Kidney epithelial cell (primary cell): ENCODE data around the gene NDN. TPM values are rescaled to one million over a fixed set of nuclear protein-coding genes. Genes with fewer than 3 reads are reported as not detected.
A peak's percentile ranks its signal among the peaks of the same experiment; 100 is the strongest.

Experiments
- DNase-seq: peaks from one replicate; pipeline ENCODE4 v3.0.0-alpha.2; 2010; ENCODE audit warnings: low read depth
- H3K27me3 ChIP-seq: 2 replicates; pipeline ENCODE4 v1.6.0; 2011; ENCODE audit warnings: low read length; ENCODE audit not compliant: control insufficient read depth, insufficient read depth
- H3K36me3 ChIP-seq: 2 replicates; pipeline ENCODE4 v1.5.1; 2011; ENCODE audit warnings: low read length; ENCODE audit not compliant: control insufficient read depth, insufficient read depth
- H3K4me3 ChIP-seq: 2 replicates; pipeline ENCODE4 v1.5.1; 2011; ENCODE audit warnings: low read depth, mild to moderate bottlenecking, control low read depth, low read length
- total RNA-seq: library from RNA; depleted of rRNA; stranded (reverse); fragments of >200 nt; gene quantifications from 2 replicates; pipeline ENCODE4 v1.2.3, GENCODE V29; 2015
- TF ChIP-seq, protein P1 (sequence below): IDR thresholded peaks from 2 replicates; pipeline ENCODE4 v1.5.1; 2011; ENCODE audit warnings: mild to moderate bottlenecking, moderate library complexity, low read length, control low read depth, inconsistent platforms; ENCODE audit not compliant: insufficient read depth, poor library complexity, severe bottlenecking

The NDN gene
- total RNA-seq, 1 donor from 2014 or later: 75.0 TPM

DNA sequence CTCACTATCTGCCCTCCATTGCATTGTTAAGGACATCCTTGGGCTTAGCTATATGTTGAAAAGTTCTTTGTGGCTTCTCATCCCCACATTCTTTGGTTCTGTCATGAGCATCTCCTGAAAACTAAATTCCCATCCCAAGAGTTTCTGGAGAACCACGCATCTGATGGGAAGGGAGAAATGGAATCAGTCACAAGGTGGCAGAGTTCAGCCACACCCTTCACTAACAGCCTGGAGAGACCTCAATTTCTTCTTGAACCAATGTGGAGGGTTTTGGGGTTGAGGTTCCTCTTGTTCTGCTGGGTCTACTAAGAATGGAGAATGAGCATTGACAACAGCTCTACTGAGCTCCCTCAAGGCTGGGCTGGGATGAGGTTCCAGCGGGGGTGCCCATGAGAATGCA lies 23.9 kb downstream of the NDN start:
- H3K27me3 ChIP-seq: no peaks in the 10 kb centered on the region
- H3K36me3 ChIP-seq: no peaks in the 10 kb centered on the region
- no peak overlapping the region for H3K4me3 ChIP-seq
- no peak for DNase-seq
- TF ChIP-seq, protein P1, sequence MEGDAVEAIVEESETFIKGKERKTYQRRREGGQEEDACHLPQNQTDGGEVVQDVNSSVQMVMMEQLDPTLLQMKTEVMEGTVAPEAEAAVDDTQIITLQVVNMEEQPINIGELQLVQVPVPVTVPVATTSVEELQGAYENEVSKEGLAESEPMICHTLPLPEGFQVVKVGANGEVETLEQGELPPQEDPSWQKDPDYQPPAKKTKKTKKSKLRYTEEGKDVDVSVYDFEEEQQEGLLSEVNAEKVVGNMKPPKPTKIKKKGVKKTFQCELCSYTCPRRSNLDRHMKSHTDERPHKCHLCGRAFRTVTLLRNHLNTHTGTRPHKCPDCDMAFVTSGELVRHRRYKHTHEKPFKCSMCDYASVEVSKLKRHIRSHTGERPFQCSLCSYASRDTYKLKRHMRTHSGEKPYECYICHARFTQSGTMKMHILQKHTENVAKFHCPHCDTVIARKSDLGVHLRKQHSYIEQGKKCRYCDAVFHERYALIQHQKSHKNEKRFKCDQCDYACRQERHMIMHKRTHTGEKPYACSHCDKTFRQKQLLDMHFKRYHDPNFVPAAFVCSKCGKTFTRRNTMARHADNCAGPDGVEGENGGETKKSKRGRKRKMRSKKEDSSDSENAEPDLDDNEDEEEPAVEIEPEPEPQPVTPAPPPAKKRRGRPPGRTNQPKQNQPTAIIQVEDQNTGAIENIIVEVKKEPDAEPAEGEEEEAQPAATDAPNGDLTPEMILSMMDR: no peak

DNA sequence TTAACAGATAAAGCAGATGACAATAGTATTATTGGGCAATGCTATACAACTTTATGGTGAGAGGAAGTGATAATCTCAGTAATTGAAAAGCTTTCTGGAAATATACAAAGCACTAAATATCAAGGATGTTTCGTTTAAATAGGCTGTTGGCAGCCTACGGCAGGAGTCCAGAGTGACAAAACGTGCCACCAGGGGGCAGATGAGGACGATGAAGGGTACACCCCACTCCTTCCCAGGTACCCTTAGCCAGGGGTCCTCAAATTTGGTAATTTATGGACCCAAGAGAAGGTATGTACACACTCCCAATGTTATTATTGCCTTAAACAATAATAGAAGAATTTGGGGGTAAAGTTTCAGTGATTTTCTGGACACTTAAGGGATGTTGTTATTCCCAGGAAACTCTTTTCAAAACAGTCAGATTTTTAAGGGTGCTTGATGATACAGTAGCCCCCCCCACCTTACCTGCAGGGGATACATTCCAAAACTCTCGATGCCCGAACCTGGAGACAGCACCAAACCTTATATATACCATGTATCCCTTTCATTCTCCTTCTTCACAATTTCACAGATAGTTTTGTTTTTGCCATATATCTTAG lies 38.1 kb downstream of the NDN start:
- no peak overlapping the region for H3K4me3 ChIP-seq
- TF ChIP-seq, protein P1: peak; percentile 42
- H3K27me3 ChIP-seq: peaks cover 11% of the 10 kb centered on the region
- H3K36me3 ChIP-seq: no peaks in the 10 kb centered on the region
- no peak for DNase-seq

DNA sequence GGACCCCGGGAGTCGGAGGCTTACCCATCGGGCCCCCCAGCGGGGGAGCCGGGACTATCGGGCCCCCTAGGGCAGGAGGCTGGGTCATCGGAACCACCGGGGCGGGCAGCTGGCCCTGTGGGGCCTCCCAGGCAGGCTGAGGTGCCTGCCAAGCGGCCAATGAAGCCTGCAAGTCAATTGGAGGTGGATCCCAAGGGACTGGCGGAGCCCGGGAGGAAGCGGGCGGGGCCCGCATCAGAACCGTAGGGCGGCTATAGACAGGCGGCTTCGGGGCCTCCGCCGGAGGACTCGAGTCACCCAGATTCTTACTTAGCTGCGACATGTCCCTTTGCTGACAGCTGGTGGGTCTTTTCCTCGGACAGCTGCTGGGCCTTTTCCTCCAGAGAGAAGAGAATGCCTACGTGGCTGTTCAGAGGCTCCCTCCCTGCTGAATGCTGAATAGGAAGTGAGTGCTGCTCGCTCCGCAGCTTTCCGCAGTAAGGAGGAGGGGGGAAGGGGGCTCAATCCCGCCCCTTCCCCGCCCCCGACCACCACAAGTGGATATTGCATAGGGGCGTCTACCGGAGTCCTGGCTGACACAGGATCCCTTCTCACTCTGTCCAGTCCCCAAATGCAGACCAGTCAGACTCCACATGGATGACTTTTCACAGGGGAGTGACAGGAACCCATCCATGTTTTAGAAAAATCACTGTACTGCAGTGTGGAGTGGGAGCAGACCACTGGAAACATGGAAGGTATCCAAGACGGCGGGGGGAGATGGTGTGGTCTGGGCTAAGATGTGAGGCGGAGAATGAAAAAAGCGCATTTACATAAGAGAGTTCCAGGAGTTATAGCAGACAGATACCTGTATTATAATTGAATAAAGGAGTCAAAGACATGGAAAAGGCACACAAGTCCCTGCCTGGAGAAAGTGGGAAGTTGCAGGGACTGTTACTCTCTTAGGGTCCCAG lies 39.4 kb downstream of the NDN start, which contains the start of gene MAGEL2:
Gene MAGEL2 (minus strand): TSS at position 447 of the 950 bp plus-strand sequence. CDS start 125 bp downstream, at position 322.
- H3K4me3 ChIP-seq: peak within 1 kb of the TSS; percentile 6
- TF ChIP-seq, protein P1: no peak
- no peak for DNase-seq
- H3K27me3 ChIP-seq: peaks cover 11% of the 10 kb centered on the region
- no peaks in the 10 kb centered on the region for H3K36me3 ChIP-seq

DNA sequence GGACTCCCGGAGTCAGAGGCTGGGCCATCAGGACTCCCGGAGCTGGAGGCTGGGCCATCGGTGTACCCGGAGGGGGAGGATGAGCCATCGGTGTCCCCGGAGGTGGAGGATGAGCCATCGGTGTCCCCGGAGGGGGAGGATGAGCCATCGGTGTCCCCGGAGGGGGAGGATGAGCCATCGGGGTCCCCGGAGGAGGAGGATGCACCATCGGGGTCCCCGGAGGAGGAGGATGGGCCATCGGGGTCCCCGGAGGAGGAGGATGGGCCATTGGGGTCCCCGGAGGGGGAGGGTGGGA lies 40.2 kb downstream of the NDN start:
- DNase-seq: no peak
- TF ChIP-seq, protein P1: no peak
- H3K27me3 ChIP-seq: peaks cover 11% of the 10 kb centered on the region
- H3K4me3 ChIP-seq: no peak overlapping the region
- no peaks in the 10 kb centered on the region for H3K36me3 ChIP-seq

DNA sequence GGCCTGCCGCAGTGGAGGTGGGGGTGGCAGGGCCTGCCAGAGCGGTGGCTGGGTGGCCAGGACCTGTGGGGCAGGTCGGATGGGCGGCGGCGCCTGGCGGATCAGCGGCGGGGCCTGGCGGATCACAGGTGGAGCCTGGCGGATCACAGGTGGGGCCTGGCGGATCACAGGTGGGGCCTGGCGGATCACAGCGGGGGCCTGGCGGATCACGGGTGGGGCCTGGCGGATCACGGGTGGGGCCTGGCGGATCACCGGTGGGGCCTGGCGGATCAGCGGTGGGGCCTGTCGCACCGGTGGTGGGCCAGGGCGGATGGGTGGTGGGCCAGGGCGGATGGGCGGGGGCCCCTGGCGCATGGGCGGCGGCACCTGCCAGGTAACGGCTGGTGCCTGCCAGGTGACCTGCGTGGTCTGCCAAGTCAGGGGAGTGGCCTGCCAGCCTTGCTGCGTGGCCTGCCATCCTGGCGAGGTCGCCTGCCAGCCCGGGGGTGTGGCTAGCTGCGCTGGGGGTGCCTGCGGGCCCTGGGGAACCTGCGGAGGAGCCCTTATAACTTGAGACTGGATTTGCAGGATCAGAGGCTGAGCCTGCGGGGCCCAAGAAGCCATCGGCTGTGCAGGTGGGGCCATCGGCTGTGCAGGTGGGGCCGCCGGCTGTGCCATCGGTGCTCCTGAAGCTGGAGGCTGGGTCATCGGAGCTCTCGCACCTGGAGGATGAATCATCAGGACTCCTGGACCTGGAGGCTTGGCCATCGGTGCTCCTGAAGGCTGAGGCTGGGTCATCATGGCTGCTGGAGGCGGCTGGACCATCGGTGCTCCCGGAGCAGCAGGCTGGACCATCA lies 40.7 kb downstream of the NDN start:
- TF ChIP-seq, protein P1: no peak
- DNase-seq: no peak
- Histone ChIP-seq H3K36me3 (no peaks in the 10 kb centered on the region), H3K27me3 (peaks cover 11% of the 10 kb centered on the region), H3K4me3 (no peak overlapping the region)
